Thoracic aorta (tissue), 2 donors: ENCODE data around the gene TSPAN5. TPM values are rescaled to one million over a fixed set of nuclear protein-coding genes. Genes with fewer than 3 reads are reported as not detected.
"Not testable (repeated sequence)": the region's sequence is repeated elsewhere in the genome, so short reads cannot be mapped to it uniquely, and the experiment has no call there.

Experiments
- ATAC-seq: fragments of 150-250 bp; one replicate; pipeline ENCODE4 v1.8.0; 2017; ENCODE audit warnings: low read depth; ENCODE audit not compliant: insufficient number of reproducible peaks, low FRiP score
- DNase-seq: peaks from one replicate; pipeline ENCODE4 v3.0.0-alpha.2; 2020; ENCODE audit warnings: low spot score
- H3K27ac ChIP-seq, 2 donors: fragments of 200-600 bp; sonication (generic); 1 replicate in 1 of 2; 2 replicates in 1 of 2; pipeline ENCODE4 v1.5.1; 2016; ENCODE audit warnings: mild to moderate bottlenecking in 2 of 2, moderate library complexity in 2 of 2
- H3K27me3 ChIP-seq: fragments of 200-600 bp; sonication (generic); replicated peaks from 2 replicates; pipeline ENCODE4 v1.6.0; 2016; ENCODE audit warnings: mild to moderate bottlenecking; ENCODE audit not compliant: insufficient read depth
- H3K36me3 ChIP-seq: fragments of 200-600 bp; sonication (generic); one replicate; pipeline ENCODE4 v1.5.1; 2016
- H3K4me1 ChIP-seq, 2 donors: fragments of 200-600 bp; sonication (generic); 1 replicate in 1 of 2; 2 replicates in 1 of 2; pipeline versions ENCODE4 v1.5.1 to v1.6.0; 2016; ENCODE audit warnings: low read depth in 2 of 2, mild to moderate bottlenecking in 1 of 2; ENCODE audit not compliant: control insufficient read depth in 1 of 2
- H3K4me3 ChIP-seq: fragments of 200-600 bp; sonication (generic); 2 replicates; pipeline ENCODE4 v1.5.1; 2016; ENCODE audit warnings: mild to moderate bottlenecking
- H3K9me3 ChIP-seq: fragments of 200-600 bp; sonication (generic); 2 replicates; pipeline ENCODE4 v1.5.1; 2016
- CTCF ChIP-seq: fragments of 200-600 bp; sonication (generic); IDR thresholded peaks from one replicate; pipeline ENCODE4 v1.5.1; 2019; ENCODE audit warnings: antibody characterized with exemption
- total RNA-seq, 2 donors: library from RNA; depleted of rRNA; stranded (reverse); fragments of >200 nt; gene quantifications; one replicate each; pipeline versions ENCODE4 v1.1.0 to v1.2.3, GENCODE V29; 2016

TSPAN5 gene
- 10 to 100 TPM in 1 of 2 donors, 1 to 10 TPM in 1; 7.7 to 11.4 TPM for total RNA-seq

DNA sequence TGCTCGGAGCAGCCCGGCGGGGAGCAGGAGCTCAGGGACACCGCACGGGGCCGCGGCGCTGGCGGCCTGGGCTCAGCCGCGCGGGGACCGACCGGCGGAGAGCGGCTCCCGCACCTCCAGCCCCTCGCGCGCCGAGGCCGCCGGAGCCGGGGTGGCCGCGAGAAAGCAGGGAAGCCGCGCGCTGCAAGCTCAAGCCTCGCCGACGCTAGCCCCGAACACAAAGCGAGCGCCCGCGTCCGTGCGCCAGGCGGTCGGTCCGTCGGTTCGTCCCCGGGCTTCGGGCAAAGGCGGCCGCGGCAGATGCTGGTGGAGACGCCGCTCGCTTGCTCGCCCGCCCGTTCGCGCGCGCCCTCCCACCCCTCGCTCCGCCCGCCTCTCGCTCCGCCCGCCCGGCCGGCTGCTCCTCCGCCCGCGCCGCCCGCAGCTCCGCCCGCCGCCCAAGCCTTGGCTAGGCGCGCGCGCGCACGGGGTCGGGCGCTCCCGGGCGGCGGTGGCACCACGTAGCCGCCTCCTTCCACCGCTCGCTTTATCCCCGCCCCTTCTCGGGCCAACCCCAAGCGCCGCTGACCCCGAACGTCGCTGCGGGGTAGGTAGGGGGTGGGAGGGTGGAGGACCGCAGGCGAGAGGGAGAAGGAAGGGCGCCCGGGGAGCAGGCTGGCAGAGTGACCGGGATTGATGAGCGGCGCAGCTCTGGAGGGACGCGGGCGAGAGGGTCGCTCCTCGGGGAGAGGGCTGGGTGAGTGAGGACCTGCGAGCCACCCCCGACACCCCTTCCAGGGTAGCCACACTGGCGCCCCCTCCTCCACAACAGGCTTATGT, at the start of gene TSPAN5:
TSPAN5 (minus strand) TSS at position 325 of the 819 bp plus-strand sequence.
- Histone ChIP-seq H3K36me3 (no peaks in the 10 kb centered on the region), H3K4me3 (peak within 1 kb of the TSS; percentile 87), H3K4me1 (peaks cover 14 to 45% of the 10 kb centered on the region in 2 donors), H3K27ac (peak within 1 kb of the TSS; percentile 77 to 83), H3K27me3 (no peaks in the 10 kb centered on the region), H3K9me3 (no peaks in the 10 kb centered on the region)
- DNase-seq (no peak), ATAC-seq (peak; percentile 56)
- TF ChIP-seq CTCF, result no peak

DNA sequence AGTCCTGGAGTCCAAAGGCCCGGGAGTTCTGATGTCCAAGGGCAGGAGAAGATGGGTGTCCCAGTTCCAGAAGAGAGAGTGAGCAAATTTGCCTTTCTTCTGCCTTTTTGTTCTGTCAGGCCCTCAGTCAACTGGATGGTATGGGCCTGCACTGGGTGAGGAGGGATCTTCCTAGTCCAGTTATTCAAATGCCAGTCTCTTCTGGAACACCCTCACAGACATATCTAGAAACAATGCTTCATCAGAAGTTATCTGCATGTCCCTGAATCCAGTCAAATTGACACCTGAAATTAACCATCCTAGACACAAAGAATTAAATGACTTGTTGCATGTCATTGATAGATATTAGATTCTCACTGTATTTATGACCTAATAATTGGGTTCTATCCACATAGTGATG, 48.5 kb upstream of the TSPAN5 start:
- Histone ChIP-seq H3K27me3 (no peaks in the 10 kb centered on the region), H3K9me3 (no peaks in the 10 kb centered on the region), H3K4me1 (no peaks in the 10 kb centered on the region), H3K36me3 (no peaks in the 10 kb centered on the region), H3K4me3 (no peak overlapping the region), H3K27ac (no peak overlapping the region)
- ATAC-seq, result no peak
- DNase-seq, result no peak
- no peak for TF ChIP-seq CTCF

- Histone ChIP-seq H3K9me3 (no peaks in the 10 kb centered on the region), H3K27me3 (no peaks in the 10 kb centered on the region), H3K4me3 (no peak overlapping the region), H3K36me3 (no peaks in the 10 kb centered on the region), H3K4me1 (no peaks in the 10 kb centered on the region), H3K27ac (no peak overlapping the region)
- no peak for TF ChIP-seq CTCF
- no peak for ATAC-seq
- DNase-seq, result no peak
These were observed 47.9 kb upstream of the TSPAN5 start for GRCh38 chr4:98706200-98706813.

- not testable (repeated sequence) for H3K4me3 ChIP-seq, H3K27ac ChIP-seq, H3K9me3 ChIP-seq, H3K27me3 ChIP-seq, DNase-seq, H3K4me1 ChIP-seq, H3K36me3 ChIP-seq, ATAC-seq
These were observed 47.2 kb upstream of the TSPAN5 start for GRCh38 chr4:98705586-98705985.

DNA sequence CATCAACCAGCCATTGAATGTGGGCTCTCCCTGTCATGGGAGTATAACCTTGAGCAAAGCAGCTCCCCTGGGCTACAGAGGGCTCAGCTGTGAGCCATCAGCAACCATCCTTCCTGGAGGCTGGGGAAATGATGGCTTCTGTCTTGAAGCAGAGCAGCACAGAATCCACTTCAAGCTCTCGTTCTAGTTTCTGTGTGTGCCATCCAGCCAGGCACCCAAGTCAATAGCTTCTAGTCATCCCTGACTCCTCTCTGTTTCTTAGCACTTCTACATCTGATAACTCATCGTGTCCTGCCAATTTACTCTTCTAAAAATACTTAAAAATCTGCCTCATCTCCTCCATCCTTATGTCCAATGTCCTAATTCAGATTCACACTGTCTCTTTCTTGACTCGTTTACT, 42.2 kb upstream of the TSPAN5 start:
- DNase-seq (no peak), ATAC-seq (no peak)
- Histone ChIP-seq H3K27ac (no peak overlapping the region), H3K36me3 (no peaks in the 10 kb centered on the region), H3K4me3 (no peak overlapping the region), H3K9me3 (no peaks in the 10 kb centered on the region), H3K27me3 (no peaks in the 10 kb centered on the region), H3K4me1 (no peaks in the 10 kb centered on the region)
- TF ChIP-seq CTCF, result no peak
